ENCODE data around the gene USP43.
"Not testable (repeated sequence)": the region's sequence is repeated elsewhere in the genome, so short reads cannot be mapped to it uniquely, and the experiment has no call there.

The USP43 gene

GRCh38 chr17:9635340-9635739 lies 10.0 kb upstream of the USP43 start:
- no peaks in the 10 kb centered on the region for H3K79me2 ChIP-seq (ENCODE audit: insufficient read depth, low read length)
- H2AFZ ChIP-seq (ENCODE audit: low read depth, low read length): no peak overlapping the region
- H3K36me3 ChIP-seq (ENCODE audit: insufficient read depth, low read length): no peaks in the 10 kb centered on the region
- TF ChIP-seq EZH2 (IDR thresholded peaks at IDR 0.05; ENCODE audit: borderline replicate concordance, low read depth, low read length, severe bottlenecking): no peak
- no peak for TF ChIP-seq CTCF (IDR thresholded peaks at IDR 0.05; ENCODE audit: borderline replicate concordance, extremely low read depth, low read length, poor library complexity, severe bottlenecking)
- peaks cover 6% of the 10 kb centered on the region for H3K27me3 ChIP-seq (ENCODE audit: insufficient read depth, low read length, poor library complexity)
- no peak overlapping the region for H3K4me2 ChIP-seq (ENCODE audit: insufficient read depth, low read length)
- no peaks in the 10 kb centered on the region for H4K20me1 ChIP-seq (ENCODE audit: insufficient read depth, low read length)
- ATAC-seq (ENCODE audit: insufficient read depth, low read depth): no peak
- no peaks in the 10 kb centered on the region for H3K4me1 ChIP-seq (ENCODE audit: insufficient read depth, low read length)
- no peaks in the 10 kb centered on the region for H3K9me3 ChIP-seq (ENCODE audit: insufficient read depth, low read length, severe bottlenecking)
- no peak for DNase-seq
- no peak overlapping the region for H3K9ac ChIP-seq (ENCODE audit: low read depth, low read length)
- H3K27ac ChIP-seq (ENCODE audit: low read length): no peak overlapping the region
- H3K4me3 ChIP-seq (ENCODE audit: low read depth in 1 of 2, low read length in 2 of 2): no peak overlapping the region

- no peak for DNase-seq
- no peak for ATAC-seq (ENCODE audit: insufficient read depth, low read depth)
- no peak overlapping the region for H2AFZ ChIP-seq (ENCODE audit: low read depth, low read length)
- H3K9ac ChIP-seq (ENCODE audit: low read depth, low read length): no peak overlapping the region
- H4K20me1 ChIP-seq (ENCODE audit: insufficient read depth, low read length): no peaks in the 10 kb centered on the region
- no peak overlapping the region for H3K4me3 ChIP-seq (ENCODE audit: low read depth in 1 of 2, low read length in 2 of 2)
- no peaks in the 10 kb centered on the region for H3K4me1 ChIP-seq (ENCODE audit: insufficient read depth, low read length)
- H3K4me2 ChIP-seq (ENCODE audit: insufficient read depth, low read length): no peak overlapping the region
- H3K9me3 ChIP-seq (ENCODE audit: insufficient read depth, low read length, severe bottlenecking): no peaks in the 10 kb centered on the region
- H3K27me3 ChIP-seq (ENCODE audit: insufficient read depth, low read length, poor library complexity): peaks cover 6% of the 10 kb centered on the region
- no peak for TF ChIP-seq EZH2 (IDR thresholded peaks at IDR 0.05; ENCODE audit: borderline replicate concordance, low read depth, low read length, severe bottlenecking)
- TF ChIP-seq CTCF (IDR thresholded peaks at IDR 0.05; ENCODE audit: borderline replicate concordance, extremely low read depth, low read length, poor library complexity, severe bottlenecking): no peak
- H3K27ac ChIP-seq (ENCODE audit: low read length): no peak overlapping the region
- no peaks in the 10 kb centered on the region for H3K36me3 ChIP-seq (ENCODE audit: insufficient read depth, low read length)
- no peaks in the 10 kb centered on the region for H3K79me2 ChIP-seq (ENCODE audit: insufficient read depth, low read length)
Observed at GRCh38 chr17:9636501-9636900, 8.8 kb upstream of the USP43 start.

GRCh38 chr17:9640388-9640787 lies 4.9 kb upstream of the USP43 start:
- DNase-seq; H3K9me3 ChIP-seq (ENCODE audit: insufficient read depth, low read length, severe bottlenecking); H3K79me2 ChIP-seq (ENCODE audit: insufficient read depth, low read length); H2AFZ ChIP-seq (ENCODE audit: low read depth, low read length); H4K20me1 ChIP-seq (ENCODE audit: insufficient read depth, low read length); H3K9ac ChIP-seq (ENCODE audit: low read depth, low read length); H3K27me3 ChIP-seq (ENCODE audit: insufficient read depth, low read length, poor library complexity); ATAC-seq (ENCODE audit: insufficient read depth, low read depth); H3K4me3 ChIP-seq (ENCODE audit: low read depth in 1 of 2, low read length in 2 of 2); H3K4me2 ChIP-seq (ENCODE audit: insufficient read depth, low read length); H3K36me3 ChIP-seq (ENCODE audit: insufficient read depth, low read length); H3K4me1 ChIP-seq (ENCODE audit: insufficient read depth, low read length); H3K27ac ChIP-seq (ENCODE audit: low read length): not testable (repeated sequence)

- H3K79me2 ChIP-seq (ENCODE audit: insufficient read depth, low read length): no peaks in the 10 kb centered on the region
- H3K4me1 ChIP-seq (ENCODE audit: insufficient read depth, low read length): peaks cover 10% of the 10 kb centered on the region
- TF ChIP-seq CTCF (IDR thresholded peaks at IDR 0.05; ENCODE audit: borderline replicate concordance, extremely low read depth, low read length, poor library complexity, severe bottlenecking) (no peak), EZH2 (IDR thresholded peaks at IDR 0.05; ENCODE audit: borderline replicate concordance, low read depth, low read length, severe bottlenecking) (no peak)
- no peaks in the 10 kb centered on the region for H4K20me1 ChIP-seq (ENCODE audit: insufficient read depth, low read length)
- no peaks in the 10 kb centered on the region for H3K36me3 ChIP-seq (ENCODE audit: insufficient read depth, low read length)
- peaks cover 14% of the 10 kb centered on the region for H3K27me3 ChIP-seq (ENCODE audit: insufficient read depth, low read length, poor library complexity)
- H2AFZ ChIP-seq (ENCODE audit: low read depth, low read length): no peak overlapping the region
- no peak overlapping the region for H3K9ac ChIP-seq (ENCODE audit: low read depth, low read length)
- H3K4me2 ChIP-seq (ENCODE audit: insufficient read depth, low read length): no peak overlapping the region
- ATAC-seq (ENCODE audit: insufficient read depth, low read depth) (no peak), DNase-seq (no peak)
- H3K4me3 ChIP-seq (ENCODE audit: low read depth in 1 of 2, low read length in 2 of 2): no peak overlapping the region
- no peak overlapping the region for H3K27ac ChIP-seq (ENCODE audit: low read length)
- no peaks in the 10 kb centered on the region for H3K9me3 ChIP-seq (ENCODE audit: insufficient read depth, low read length, severe bottlenecking)
Observed at GRCh38 chr17:9643611-9644010, 1.7 kb upstream of the USP43 start.
